Mucosa of descending colon (tissue), 3 donors: ENCODE measurements around the gene ASXL1. TPM values are rescaled to one million over a fixed set of nuclear protein-coding genes. Genes with fewer than 3 reads are reported as not detected.

ENCODE experiments used
- ATAC-seq: fragments of 200-7000 bp; cut with Tn5 transposase; one replicate; pipeline ENCODE4 v1.9.1; 2020; ENCODE audit warnings: mild to moderate bottlenecking, moderate library complexity
- DNase-seq, 3 donors: peaks; one replicate each; pipeline ENCODE4 v3.0.0-alpha.2; 2020
- H3K36me3 ChIP-seq: fragments of 200-600 bp; one replicate; pipeline ENCODE4 v1.8.0; 2021; ENCODE audit warnings: low read depth, mild to moderate bottlenecking
- H3K4me1 ChIP-seq: fragments of 200-600 bp; one replicate; pipeline ENCODE4 v1.8.0; 2021; ENCODE audit warnings: low read depth, mild to moderate bottlenecking
- H3K4me3 ChIP-seq: fragments of 200-600 bp; one replicate; pipeline ENCODE4 v1.8.0; 2021; ENCODE audit warnings: mild to moderate bottlenecking
- H3K9me3 ChIP-seq: fragments of 200-600 bp; one replicate; pipeline ENCODE4 v1.8.0; 2021; ENCODE audit warnings: mild to moderate bottlenecking
- intact Hi-C, 2 donors: fragments of 100-400 bp; cut with DNase I in 1 of 2; cut with micrococcal nuclease in 1 of 2; formaldehyde crosslinking; loops; one replicate each; pipeline versions ENCODE4 v1.11.0 to v1.11.1; 2022; cut with DNase I, micrococcal nuclease
- total RNA-seq, 3 donors: library from RNA; stranded (reverse); fragmentation: NEBNext Ultra II Directional in 2 of 3; extraction: Animal tissue kit (Norgen Biotek cat#: 25700) in 2 of 3; gene quantifications; one replicate each; pipeline versions ENCODE4 v1.2.1 to v1.2.4, GENCODE V29; 2021 to 2023
- TF ChIP-seq, protein P1 (sequence below): fragments of 200-600 bp; IDR thresholded peaks from one replicate; pipeline ENCODE4 v1.8.0; 2022; ENCODE audit warnings: antibody characterized with exemption, mild to moderate bottlenecking
- donor health status: DM: no; HTN: no; CAD: no; lungs with moderate emphysema.
- donor health status: DM: no; HTN: no; CAD: no.
- donor health status: DM: no; HTN: yes; CAD: no.

The ASXL1 gene
- total RNA-seq, 3 donors from 2014 or later, result 47.4 to 78.9 (median 52.3) TPM

DNA sequence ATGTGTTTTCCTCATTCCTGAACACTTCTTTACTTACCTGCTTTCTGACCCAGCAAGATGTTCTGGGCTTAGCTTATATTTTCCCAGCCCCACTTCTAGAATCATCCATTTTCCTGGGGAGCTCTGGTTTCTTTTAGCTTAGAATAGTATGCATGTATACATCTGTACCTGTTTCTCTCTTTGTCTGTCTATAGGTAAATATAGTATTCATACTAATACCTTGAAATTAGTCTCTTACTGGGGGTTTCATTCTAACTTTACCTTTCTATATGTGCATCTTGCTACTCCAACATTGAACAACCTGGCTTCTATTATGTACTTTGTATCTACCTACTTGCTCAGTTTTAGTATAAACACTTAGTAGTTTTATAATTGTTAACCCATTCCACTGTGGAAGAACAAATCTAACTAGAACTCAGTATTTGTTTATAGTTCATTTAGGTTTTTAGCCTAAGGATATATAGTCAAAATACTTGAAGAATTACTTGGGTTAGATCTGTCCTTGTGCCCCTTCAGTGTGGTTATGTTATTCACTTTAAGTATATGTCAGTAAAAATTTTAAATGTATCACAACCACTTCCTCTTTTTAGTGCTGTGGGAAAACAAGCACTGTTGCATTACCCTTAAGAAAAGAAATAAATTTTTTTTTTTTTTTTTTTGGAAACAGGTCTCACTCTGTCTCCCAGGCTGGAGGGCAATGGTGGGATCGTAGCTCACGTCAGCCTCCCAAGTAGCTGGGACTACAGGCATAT lies 54.0 kb downstream of the ASXL1 start:
- TF ChIP-seq, protein P1, sequence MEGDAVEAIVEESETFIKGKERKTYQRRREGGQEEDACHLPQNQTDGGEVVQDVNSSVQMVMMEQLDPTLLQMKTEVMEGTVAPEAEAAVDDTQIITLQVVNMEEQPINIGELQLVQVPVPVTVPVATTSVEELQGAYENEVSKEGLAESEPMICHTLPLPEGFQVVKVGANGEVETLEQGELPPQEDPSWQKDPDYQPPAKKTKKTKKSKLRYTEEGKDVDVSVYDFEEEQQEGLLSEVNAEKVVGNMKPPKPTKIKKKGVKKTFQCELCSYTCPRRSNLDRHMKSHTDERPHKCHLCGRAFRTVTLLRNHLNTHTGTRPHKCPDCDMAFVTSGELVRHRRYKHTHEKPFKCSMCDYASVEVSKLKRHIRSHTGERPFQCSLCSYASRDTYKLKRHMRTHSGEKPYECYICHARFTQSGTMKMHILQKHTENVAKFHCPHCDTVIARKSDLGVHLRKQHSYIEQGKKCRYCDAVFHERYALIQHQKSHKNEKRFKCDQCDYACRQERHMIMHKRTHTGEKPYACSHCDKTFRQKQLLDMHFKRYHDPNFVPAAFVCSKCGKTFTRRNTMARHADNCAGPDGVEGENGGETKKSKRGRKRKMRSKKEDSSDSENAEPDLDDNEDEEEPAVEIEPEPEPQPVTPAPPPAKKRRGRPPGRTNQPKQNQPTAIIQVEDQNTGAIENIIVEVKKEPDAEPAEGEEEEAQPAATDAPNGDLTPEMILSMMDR, result no peak
- intact Hi-C loops, result no loop called here
- ATAC-seq (no peak), DNase-seq (no peak)
- Histone ChIP-seq H3K4me3 (no peak overlapping the region), H3K4me1 (no peaks in the 10 kb centered on the region), H3K36me3 (no peaks in the 10 kb centered on the region), H3K9me3 (no peaks in the 10 kb centered on the region)

DNA sequence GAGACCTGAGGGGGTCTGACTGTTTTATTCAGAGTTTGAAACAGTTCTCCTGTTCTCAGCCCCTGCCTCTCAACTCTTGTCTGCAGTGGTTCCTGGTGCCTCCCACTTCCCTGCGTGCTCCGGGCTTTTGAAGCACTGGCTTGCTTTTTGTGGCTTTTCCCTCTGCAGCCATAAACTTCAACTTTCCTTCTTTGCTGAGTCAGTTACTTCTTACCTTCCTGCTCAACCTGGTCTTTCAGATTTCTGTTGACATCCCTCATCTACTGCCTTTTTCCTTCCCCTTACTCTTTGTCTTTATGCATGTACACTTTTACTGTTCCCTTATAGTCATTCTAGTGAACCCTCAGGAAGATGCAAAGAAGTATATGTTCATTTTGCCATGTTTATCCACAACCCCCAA lies 57.4 kb downstream of the ASXL1 start:
- DNase-seq, result no peak
- intact Hi-C loops, result no loop called here
- ATAC-seq, result no peak
- H3K4me3 ChIP-seq, result no peak overlapping the region
- H3K36me3 ChIP-seq, result no peaks in the 10 kb centered on the region
- TF ChIP-seq, protein P1, result no peak
- no peaks in the 10 kb centered on the region for H3K9me3 ChIP-seq
- no peaks in the 10 kb centered on the region for H3K4me1 ChIP-seq

DNA sequence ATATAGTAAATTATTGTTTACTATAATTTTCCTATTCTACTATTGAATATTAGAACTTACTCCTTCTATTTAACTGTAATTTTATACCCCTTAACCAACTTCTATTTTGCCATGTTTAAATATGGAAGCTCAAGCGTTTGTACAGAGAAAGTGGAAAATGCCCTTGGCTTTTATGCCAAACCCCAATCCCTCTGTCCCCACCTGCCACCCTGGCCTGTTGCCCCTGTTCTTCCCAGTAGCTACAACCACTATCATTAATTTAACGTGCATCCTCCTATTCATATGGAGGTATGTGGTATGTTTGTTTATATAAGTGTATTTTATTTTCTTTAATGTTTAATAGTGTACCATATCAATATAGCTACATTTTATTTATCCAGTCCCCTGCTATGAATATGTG lies 58.1 kb downstream of the ASXL1 start:
- DNase-seq, result no peak
- intact Hi-C loops, result no loop called here
- H3K4me1 ChIP-seq, result no peaks in the 10 kb centered on the region
- no peaks in the 10 kb centered on the region for H3K9me3 ChIP-seq
- H3K36me3 ChIP-seq, result no peaks in the 10 kb centered on the region
- TF ChIP-seq, protein P1, result no peak
- no peak for ATAC-seq
- H3K4me3 ChIP-seq, result no peak overlapping the region

DNA sequence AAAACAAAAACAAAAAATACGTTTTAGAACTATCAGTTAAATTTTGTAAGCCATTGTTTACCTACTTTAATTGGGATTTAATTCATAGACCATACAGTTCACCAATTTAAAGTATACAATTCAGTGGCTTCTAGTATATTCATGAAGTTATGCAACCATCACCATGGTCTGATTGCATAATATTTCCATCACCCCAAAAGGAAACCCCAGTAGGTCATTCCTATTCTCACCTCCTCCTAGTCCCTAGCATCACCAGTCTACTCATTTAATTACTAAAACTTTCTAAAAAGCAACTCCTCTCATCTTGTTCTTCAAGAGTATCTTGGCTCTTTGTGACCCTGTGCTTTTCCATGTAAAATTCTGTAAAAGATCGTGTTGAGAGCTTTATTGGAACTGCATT lies 60.2 kb downstream of the ASXL1 start:
- intact Hi-C loops, result no loop called here
- H3K4me3 ChIP-seq, result no peak overlapping the region
- ATAC-seq, result no peak
- H3K9me3 ChIP-seq, result no peaks in the 10 kb centered on the region
- TF ChIP-seq, protein P1, result no peak
- no peak for DNase-seq
- no peaks in the 10 kb centered on the region for H3K36me3 ChIP-seq
- H3K4me1 ChIP-seq, result no peaks in the 10 kb centered on the region

DNA sequence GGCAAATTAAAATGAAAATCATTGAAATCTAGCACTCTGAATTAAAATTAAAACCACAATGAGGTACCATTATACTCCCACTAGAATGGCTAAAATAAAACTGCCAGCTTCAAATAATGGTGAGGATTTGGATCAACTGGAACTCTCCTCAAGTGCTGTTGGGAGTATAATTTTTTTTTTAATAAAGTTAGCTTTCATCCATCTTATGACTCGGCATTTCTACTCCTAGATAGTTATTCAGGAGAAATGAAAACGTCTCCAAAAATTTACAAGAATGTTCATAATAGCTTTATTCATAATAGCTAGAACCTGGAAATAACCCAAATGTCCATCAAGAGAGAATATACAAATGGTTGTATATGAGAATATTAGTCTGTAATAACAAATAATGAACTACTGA lies 63.2 kb downstream of the ASXL1 start:
- no peaks in the 10 kb centered on the region for H3K9me3 ChIP-seq
- DNase-seq (no peak), ATAC-seq (no peak)
- no peaks in the 10 kb centered on the region for H3K4me1 ChIP-seq
- intact Hi-C loops, result no loop called here
- TF ChIP-seq, protein P1, result no peak
- no peaks in the 10 kb centered on the region for H3K36me3 ChIP-seq
- no peak overlapping the region for H3K4me3 ChIP-seq
